GM12878 (cell line): ENCODE data around the gene PPP2R2B. TPM values are rescaled to one million over a fixed set of nuclear protein-coding genes. Genes with fewer than 3 reads are reported as not detected.

Experiments
- CBX3 ChIP-seq: fragments of 200-600 bp; sonication (generic); IDR thresholded peaks from 2 replicates; pipeline ENCODE4 v1.6.1; 2016; ENCODE audit warnings: low read depth, borderline replicate concordance
- FOXM1 ChIP-seq: IDR thresholded peaks from 2 replicates; pipeline ENCODE4 v1.6.1; 2012; ENCODE audit warnings: low read depth, mild to moderate bottlenecking, inconsistent platforms, low read length, moderate library complexity
- KAT2A ChIP-seq: conservative IDR thresholded peaks from 2 replicates; pipeline ENCODE4 v1.6.1; 2011; ENCODE audit warnings: low read depth, low read length; ENCODE audit not compliant: control insufficient read depth
- MYB ChIP-seq: fragments of 150-350 bp; IDR thresholded peaks from 2 replicates; pipeline ENCODE4 v1.6.1; 2014; ENCODE audit warnings: mild to moderate bottlenecking, low read depth, low read length, borderline replicate concordance
- MYC ChIP-seq: IDR thresholded peaks from 2 replicates; pipeline ENCODE4 v1.6.1; 2011; ENCODE audit warnings: mild to moderate bottlenecking, low read length, moderate library complexity, inconsistent platforms; ENCODE audit not compliant: insufficient read depth, insufficient replicate concordance, insufficient read length, severe bottlenecking
- NR2C2 ChIP-seq: IDR thresholded peaks from 2 replicates; pipeline ENCODE4 v1.6.1; 2011; ENCODE audit warnings: borderline replicate concordance, low read depth; ENCODE audit not compliant: control insufficient read depth, insufficient read length
- RB1 ChIP-seq: fragments of 450-650 bp; formaldehyde crosslinking; IDR thresholded peaks from 2 replicates; pipeline ENCODE4 v1.6.1; 2017; ENCODE audit warnings: mild to moderate bottlenecking, borderline replicate concordance
- SIX5 ChIP-seq: IDR thresholded peaks from 2 replicates; pipeline ENCODE4 v1.6.1; 2011; ENCODE audit warnings: mild to moderate bottlenecking, low read depth, low read length, moderate library complexity; ENCODE audit not compliant: severe bottlenecking
- SPI1 ChIP-seq: IDR thresholded peaks from 2 replicates; pipeline ENCODE4 v1.6.1; 2011; ENCODE audit warnings: low read depth, mild to moderate bottlenecking, low read length, moderate library complexity, borderline replicate concordance; ENCODE audit not compliant: insufficient read depth
- YBX1 ChIP-seq: fragments of 450-650 bp; IDR thresholded peaks from 2 replicates; pipeline ENCODE4 v1.6.1; 2016; ENCODE audit warnings: antibody characterized with exemption
- ZNF24 ChIP-seq: fragments of 450-650 bp; IDR thresholded peaks from 2 replicates; pipeline ENCODE4 v1.6.1; 2017; ENCODE audit warnings: antibody characterized with exemption, mild to moderate bottlenecking
- polyA plus RNA-seq, 11 experiments: library from polyadenylated mRNA; depleted of rRNA in 4 of 11; unstranded in 6 of 11; stranded (reverse) in 5 of 11; fragments of >200 nt; fragmentation: Nextera tagmentation in 4 of 11; fragmentation: Illumina TruSeq in 1 of 11; extraction: Ambion mirVana in 4 of 11; extraction: Trizol in 1 of 11; gene quantifications; 1 replicate in 1 of 11; 2 replicates in 10 of 11; pipeline versions ENCODE4 v1.2.1 to v1.2.3, GENCODE V29; 2011 to 2016; ENCODE audit warnings: inconsistent platforms in 2 of 11, missing spikeins in 2 of 11, low read depth in 1 of 11
- total RNA-seq, 4 experiments: library from RNA; depleted of rRNA in 3 of 4; stranded (reverse); fragments of >200 nt in 3 of 4; fragmentation: Illumina TruSeq in 1 of 4; extraction: Trizol in 1 of 4; gene quantifications; 2 replicates each; pipeline versions ENCODE4 v1.2.1 to v1.2.3, GENCODE V29; 2013 to 2021
- TF ChIP-seq, protein P1 (sequence below): IDR thresholded peaks from 2 replicates; pipeline ENCODE4 v1.6.1; 2011; ENCODE audit warnings: low read depth, low read length, improper control_type of control experiment, borderline replicate concordance
- TF ChIP-seq, protein P2 (sequence below): fragments of 150-350 bp; IDR thresholded peaks from 2 replicates; pipeline ENCODE4 v1.6.1; 2014; ENCODE audit warnings: mild to moderate bottlenecking, low read depth, low read length

The PPP2R2B gene
- total and polyA plus RNA-seq, 10 of the 15 experiments (the other 5 are each of a cell fraction or from before 2014, with no cell fraction given), result not detected

DNA sequence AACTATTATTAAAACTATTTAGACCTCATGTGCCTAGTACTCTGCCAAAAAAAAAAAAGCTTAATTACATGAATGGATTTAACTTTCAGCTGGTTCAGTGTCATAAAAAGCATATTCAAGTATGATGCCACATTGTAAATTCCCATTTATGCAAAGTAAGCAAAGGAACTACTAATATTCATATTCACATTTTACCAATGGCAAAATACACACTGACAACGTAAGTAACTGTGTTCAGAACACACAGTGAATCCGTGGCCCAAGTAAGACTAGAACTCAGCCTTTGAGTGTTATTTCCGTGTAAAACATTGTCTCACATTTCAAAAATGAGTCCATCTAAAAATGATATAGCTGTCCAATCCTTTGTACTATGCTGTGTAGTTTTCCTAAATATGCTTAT is 56.8 kb downstream of the PPP2R2B start (continued):
- TF ChIP-seq FOXM1, result no peak
- no peak for TF ChIP-seq SIX5
- TF ChIP-seq NR2C2, result no peak
- TF ChIP-seq MYC, result no peak
- TF ChIP-seq KAT2A, result no peak
- no peak for TF ChIP-seq SPI1
- TF ChIP-seq CBX3, result no peak
- TF ChIP-seq ZNF24, result no peak
- TF ChIP-seq, protein P1, sequence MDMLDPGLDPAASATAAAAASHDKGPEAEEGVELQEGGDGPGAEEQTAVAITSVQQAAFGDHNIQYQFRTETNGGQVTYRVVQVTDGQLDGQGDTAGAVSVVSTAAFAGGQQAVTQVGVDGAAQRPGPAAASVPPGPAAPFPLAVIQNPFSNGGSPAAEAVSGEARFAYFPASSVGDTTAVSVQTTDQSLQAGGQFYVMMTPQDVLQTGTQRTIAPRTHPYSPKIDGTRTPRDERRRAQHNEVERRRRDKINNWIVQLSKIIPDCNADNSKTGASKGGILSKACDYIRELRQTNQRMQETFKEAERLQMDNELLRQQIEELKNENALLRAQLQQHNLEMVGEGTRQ, result no peak
- no peak for TF ChIP-seq RB1
- no peak for TF ChIP-seq YBX1
- TF ChIP-seq, protein P2, sequence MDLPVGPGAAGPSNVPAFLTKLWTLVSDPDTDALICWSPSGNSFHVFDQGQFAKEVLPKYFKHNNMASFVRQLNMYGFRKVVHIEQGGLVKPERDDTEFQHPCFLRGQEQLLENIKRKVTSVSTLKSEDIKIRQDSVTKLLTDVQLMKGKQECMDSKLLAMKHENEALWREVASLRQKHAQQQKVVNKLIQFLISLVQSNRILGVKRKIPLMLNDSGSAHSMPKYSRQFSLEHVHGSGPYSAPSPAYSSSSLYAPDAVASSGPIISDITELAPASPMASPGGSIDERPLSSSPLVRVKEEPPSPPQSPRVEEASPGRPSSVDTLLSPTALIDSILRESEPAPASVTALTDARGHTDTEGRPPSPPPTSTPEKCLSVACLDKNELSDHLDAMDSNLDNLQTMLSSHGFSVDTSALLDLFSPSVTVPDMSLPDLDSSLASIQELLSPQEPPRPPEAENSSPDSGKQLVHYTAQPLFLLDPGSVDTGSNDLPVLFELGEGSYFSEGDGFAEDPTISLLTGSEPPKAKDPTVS, result no peak
- TF ChIP-seq MYB, result no peak
- TF ChIP-seq, all 136 proteins: peak for 0
